ENCODE results near the gene PRG2. TPM values are rescaled to one million over a fixed set of nuclear protein-coding genes. Genes with fewer than 3 reads are reported as not detected.

The PRG2 gene
- total and polyA plus RNA-seq, 2 donors (not counting 1 experiment from before 2014, with no cell fraction given), result 0.07 TPM; not detected in 1

- WGBS (ENCODE audit: insufficient coverage), result 11% methylated on average over 15 of the region's 15 CpGs
- TF ChIP-seq, protein P1, sequence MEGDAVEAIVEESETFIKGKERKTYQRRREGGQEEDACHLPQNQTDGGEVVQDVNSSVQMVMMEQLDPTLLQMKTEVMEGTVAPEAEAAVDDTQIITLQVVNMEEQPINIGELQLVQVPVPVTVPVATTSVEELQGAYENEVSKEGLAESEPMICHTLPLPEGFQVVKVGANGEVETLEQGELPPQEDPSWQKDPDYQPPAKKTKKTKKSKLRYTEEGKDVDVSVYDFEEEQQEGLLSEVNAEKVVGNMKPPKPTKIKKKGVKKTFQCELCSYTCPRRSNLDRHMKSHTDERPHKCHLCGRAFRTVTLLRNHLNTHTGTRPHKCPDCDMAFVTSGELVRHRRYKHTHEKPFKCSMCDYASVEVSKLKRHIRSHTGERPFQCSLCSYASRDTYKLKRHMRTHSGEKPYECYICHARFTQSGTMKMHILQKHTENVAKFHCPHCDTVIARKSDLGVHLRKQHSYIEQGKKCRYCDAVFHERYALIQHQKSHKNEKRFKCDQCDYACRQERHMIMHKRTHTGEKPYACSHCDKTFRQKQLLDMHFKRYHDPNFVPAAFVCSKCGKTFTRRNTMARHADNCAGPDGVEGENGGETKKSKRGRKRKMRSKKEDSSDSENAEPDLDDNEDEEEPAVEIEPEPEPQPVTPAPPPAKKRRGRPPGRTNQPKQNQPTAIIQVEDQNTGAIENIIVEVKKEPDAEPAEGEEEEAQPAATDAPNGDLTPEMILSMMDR (IDR thresholded peaks at IDR 0.05), result no peak
- no peak for TF ChIP-seq EZH2 (IDR thresholded peaks at IDR 0.05; ENCODE audit: borderline replicate concordance, insufficient read depth, low read depth, low read length, poor library complexity, severe bottlenecking)
- no peaks in the 10 kb centered on the region for H3K27me3 Mint-ChIP-seq
- Histone ChIP-seq H3K9ac (ENCODE audit: low read length) (peak overlapping the region; percentile 20), H4K20me1 (ENCODE audit: control insufficient read depth, insufficient read depth, low read length, poor library complexity, severe bottlenecking) (no peaks in the 10 kb centered on the region), H2AFZ (ENCODE audit: insufficient read depth, low read depth, low read length, poor library complexity, severe bottlenecking) (peak overlapping the region; percentile 59), H3K79me2 (ENCODE audit: control insufficient read depth, insufficient read depth, low read length) (peaks cover 10% of the 10 kb centered on the region), H3K4me1 (ENCODE audit: control insufficient read depth in 2 of 2, insufficient read depth in 2 of 2, low read length in 2 of 2) (peaks cover 28 to 33% of the 10 kb centered on the region in 2 donors), H3K27ac (ENCODE audit: low read length in 2 of 2) (peak overlapping the region in 1 of 2 donors; percentile 50), H3K36me3 (replicated peaks in 1 of 2; ENCODE audit: control extremely low read depth in 1 of 2, control insufficient read depth in 1 of 2, extremely low read depth in 1 of 2, insufficient read depth in 2 of 2, low read length in 1 of 2) (peaks cover 0 to 4% of the 10 kb centered on the region in 2 experiments), H3K4me2 (replicated peaks; ENCODE audit: low read depth, low read length, poor library complexity, severe bottlenecking) (peak overlapping the region; percentile 96), H3K4me3 (ENCODE audit: control extremely low read depth in 1 of 5, extremely low read depth in 1 of 5, insufficient read depth in 1 of 5, low read depth in 2 of 5, low read length in 4 of 5) (peak overlapping the region in 1 of 5 experiments; percentile 3), H3K27me3 (replicated peaks in 1 of 4; ENCODE audit: control extremely low read depth in 1 of 4, control insufficient read depth in 3 of 4, insufficient read depth in 4 of 4, low read length in 3 of 4) (no peaks in the 10 kb centered on the region), H3K9me3 (ENCODE audit: control extremely low read depth in 1 of 3, control insufficient read depth in 2 of 3, insufficient read depth in 1 of 3, low read length in 2 of 3) (peaks cover 0 to 4% (median 0%) of the 10 kb centered on the region in 3 donors)
- H3K4me3 Mint-ChIP-seq, result peak overlapping the region; percentile 91
- CTCF ChIA-PET, result interaction anchor here (4.2 kb wide), 1 partner anchor 33 kb away, joined by 22 read pairs; no protein-coding TSS in a partner anchor
- peak overlapping the region; percentile 85 for H3K27ac Mint-ChIP-seq
- peak; percentile 71 for ATAC-seq (ENCODE audit: low read depth)
- POLR2A ChIA-PET, result no interaction called here
- H3K4me1 Mint-ChIP-seq, result peaks cover 36% of the 10 kb centered on the region
- peak; percentile 76 for DNase-seq
- no peaks in the 10 kb centered on the region for H3K9me3 Mint-ChIP-seq (ENCODE audit: insufficient read depth)
- intact Hi-C loops (cut with micrococcal nuclease), result loop anchor here (2.0 to 5.0 kb wide), 2 partner anchors 32 to 88 kb away; partner anchors contain the start of genes P2RX3 and SSRP1
Measured at GRCh38 chr11:57424792-57425564, 34.5 kb upstream of the PRG2 start.

All from B cell (primary cell).